ENCODE measurements around the gene COL6A2. TPM values are rescaled to one million over a fixed set of nuclear protein-coding genes. Genes with fewer than 3 reads are reported as not detected.

COL6A2 gene
- polyA plus RNA-seq, 3 donors, result 0.01 TPM; not detected in 2

DNA sequence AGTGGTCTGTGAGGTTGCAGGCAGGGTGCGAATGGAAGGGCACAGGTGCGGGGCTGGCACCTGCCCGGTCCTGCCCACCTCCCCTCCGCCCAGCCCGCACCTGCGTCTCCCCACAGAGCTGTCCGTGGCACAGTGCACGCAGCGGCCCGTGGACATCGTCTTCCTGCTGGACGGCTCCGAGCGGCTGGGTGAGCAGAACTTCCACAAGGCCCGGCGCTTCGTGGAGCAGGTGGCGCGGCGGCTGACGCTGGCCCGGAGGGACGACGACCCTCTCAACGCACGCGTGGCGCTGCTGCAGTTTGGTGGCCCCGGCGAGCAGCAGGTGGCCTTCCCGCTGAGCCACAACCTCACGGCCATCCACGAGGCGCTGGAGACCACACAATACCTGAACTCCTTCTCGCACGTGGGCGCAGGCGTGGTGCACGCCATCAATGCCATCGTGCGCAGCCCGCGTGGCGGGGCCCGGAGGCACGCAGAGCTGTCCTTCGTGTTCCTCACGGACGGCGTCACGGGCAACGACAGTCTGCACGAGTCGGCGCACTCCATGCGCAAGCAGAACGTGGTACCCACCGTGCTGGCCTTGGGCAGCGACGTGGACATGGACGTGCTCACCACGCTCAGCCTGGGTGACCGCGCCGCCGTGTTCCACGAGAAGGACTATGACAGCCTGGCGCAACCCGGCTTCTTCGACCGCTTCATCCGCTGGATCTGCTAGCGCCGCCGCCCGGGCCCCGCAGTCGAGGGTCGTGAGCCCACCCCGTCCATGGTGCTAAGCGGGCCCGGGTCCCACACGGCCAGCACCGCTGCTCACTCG is 34.1 kb downstream of the COL6A2 start:
- Histone ChIP-seq H4K20me1 (ENCODE audit: insufficient read depth, low read length) (no peaks in the 10 kb centered on the region), H3K9me3 (replicated peaks in 1 of 2; ENCODE audit: control insufficient read depth in 1 of 2, insufficient read depth in 1 of 2, low read length in 2 of 2) (no peaks in the 10 kb centered on the region), H3K4me1 (ENCODE audit: control insufficient read depth in 1 of 2, insufficient read depth in 2 of 2, low read length in 2 of 2) (no peaks in the 10 kb centered on the region), H3K9ac (ENCODE audit: insufficient read depth, low read length, poor library complexity, severe bottlenecking) (no peak overlapping the region), H3K4me3 (replicated peaks in 1 of 3; ENCODE audit: low read depth in 2 of 3, low read length in 3 of 3) (no peak overlapping the region), H3K36me3 (replicated peaks in 1 of 2; ENCODE audit: control insufficient read depth in 1 of 2, insufficient read depth in 2 of 2, low read length in 2 of 2) (no peaks in the 10 kb centered on the region), H2AFZ (ENCODE audit: insufficient read depth, low read depth, low read length, poor library complexity, severe bottlenecking) (no peak overlapping the region), H3K79me2 (ENCODE audit: insufficient read depth, low read length) (no peaks in the 10 kb centered on the region), H3K27ac (ENCODE audit: low read depth in 1 of 2, low read length in 2 of 2) (no peak overlapping the region), H3K4me2 (replicated peaks; ENCODE audit: extremely low read depth, low read length, poor library complexity, severe bottlenecking) (no peak overlapping the region), H3K27me3 (ENCODE audit: control insufficient read depth in 2 of 2, insufficient read depth in 2 of 2, low read length in 2 of 2) (no peaks in the 10 kb centered on the region)
- TF ChIP-seq, protein P1, sequence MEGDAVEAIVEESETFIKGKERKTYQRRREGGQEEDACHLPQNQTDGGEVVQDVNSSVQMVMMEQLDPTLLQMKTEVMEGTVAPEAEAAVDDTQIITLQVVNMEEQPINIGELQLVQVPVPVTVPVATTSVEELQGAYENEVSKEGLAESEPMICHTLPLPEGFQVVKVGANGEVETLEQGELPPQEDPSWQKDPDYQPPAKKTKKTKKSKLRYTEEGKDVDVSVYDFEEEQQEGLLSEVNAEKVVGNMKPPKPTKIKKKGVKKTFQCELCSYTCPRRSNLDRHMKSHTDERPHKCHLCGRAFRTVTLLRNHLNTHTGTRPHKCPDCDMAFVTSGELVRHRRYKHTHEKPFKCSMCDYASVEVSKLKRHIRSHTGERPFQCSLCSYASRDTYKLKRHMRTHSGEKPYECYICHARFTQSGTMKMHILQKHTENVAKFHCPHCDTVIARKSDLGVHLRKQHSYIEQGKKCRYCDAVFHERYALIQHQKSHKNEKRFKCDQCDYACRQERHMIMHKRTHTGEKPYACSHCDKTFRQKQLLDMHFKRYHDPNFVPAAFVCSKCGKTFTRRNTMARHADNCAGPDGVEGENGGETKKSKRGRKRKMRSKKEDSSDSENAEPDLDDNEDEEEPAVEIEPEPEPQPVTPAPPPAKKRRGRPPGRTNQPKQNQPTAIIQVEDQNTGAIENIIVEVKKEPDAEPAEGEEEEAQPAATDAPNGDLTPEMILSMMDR (IDR thresholded peaks at IDR 0.05), result no peak
- H3K36me3 Mint-ChIP-seq, result no peaks in the 10 kb centered on the region
- peaks cover 0 to 4% (median 2%) of the 10 kb centered on the region in 3 donors for H3K27me3 Mint-ChIP-seq (ENCODE audit: low read depth in 3 of 3)
- 97% methylated on average over 83 of the region's 85 CpGs for WGBS (ENCODE audit: insufficient coverage)
- no peak overlapping the region for H3K4me3 Mint-ChIP-seq
- no peaks in the 10 kb centered on the region for H3K4me1 Mint-ChIP-seq
- peaks cover 0 to 3% (median 0%) of the 10 kb centered on the region in 7 donors for H3K9me3 Mint-ChIP-seq
- intact Hi-C loops (cut with micrococcal nuclease), result no loop called here
- no peak overlapping the region for H3K27ac Mint-ChIP-seq
- no peak for DNase-seq

- H3K9me3 ChIP-seq (replicated peaks in 1 of 2; ENCODE audit: control insufficient read depth in 1 of 2, insufficient read depth in 1 of 2, low read length in 2 of 2), result no peaks in the 10 kb centered on the region
- DNase-seq, result no peak
Measured at GRCh38 chr21:46135782-46136395, 38.0 kb downstream of the COL6A2 start.

More at GRCh38 chr21:46135782-46136395, 38.0 kb downstream of the COL6A2 start:
- H3K27me3 Mint-ChIP-seq (ENCODE audit: low read depth in 3 of 3), result peaks cover 0 to 7% (median 4%) of the 10 kb centered on the region in 3 donors
- intact Hi-C loops (cut with micrococcal nuclease), result no loop called here
- Histone ChIP-seq H4K20me1 (ENCODE audit: insufficient read depth, low read length) (no peaks in the 10 kb centered on the region), H3K79me2 (ENCODE audit: insufficient read depth, low read length) (no peaks in the 10 kb centered on the region), H3K4me3 (replicated peaks in 1 of 3; ENCODE audit: low read depth in 2 of 3, low read length in 3 of 3) (no peak overlapping the region), H3K36me3 (replicated peaks in 1 of 2; ENCODE audit: control insufficient read depth in 1 of 2, insufficient read depth in 2 of 2, low read length in 2 of 2) (no peaks in the 10 kb centered on the region), H3K27ac (ENCODE audit: low read depth in 1 of 2, low read length in 2 of 2) (no peak overlapping the region), H3K4me2 (replicated peaks; ENCODE audit: extremely low read depth, low read length, poor library complexity, severe bottlenecking) (no peak overlapping the region), H3K4me1 (ENCODE audit: control insufficient read depth in 1 of 2, insufficient read depth in 2 of 2, low read length in 2 of 2) (no peaks in the 10 kb centered on the region), H3K9ac (ENCODE audit: insufficient read depth, low read length, poor library complexity, severe bottlenecking) (no peak overlapping the region), H2AFZ (ENCODE audit: insufficient read depth, low read depth, low read length, poor library complexity, severe bottlenecking) (no peak overlapping the region), H3K27me3 (ENCODE audit: control insufficient read depth in 2 of 2, insufficient read depth in 2 of 2, low read length in 2 of 2) (no peaks in the 10 kb centered on the region)
- TF ChIP-seq, protein P1 (IDR thresholded peaks at IDR 0.05), result no peak
- no peak overlapping the region for H3K27ac Mint-ChIP-seq
- no CpG with 5 or more reads among the region's 7 CpGs for WGBS (ENCODE audit: insufficient coverage)
- H3K9me3 Mint-ChIP-seq, result no peaks in the 10 kb centered on the region
- no peaks in the 10 kb centered on the region for H3K4me1 Mint-ChIP-seq
- no peaks in the 10 kb centered on the region for H3K36me3 Mint-ChIP-seq
- no peak overlapping the region for H3K4me3 Mint-ChIP-seq

All from CD14-positive monocyte (primary cell).